AG04449 (cell line): ENCODE results near the gene SDK1.
"Not testable (repeated sequence)": the region's sequence is repeated elsewhere in the genome, so short reads cannot be mapped to it uniquely, and the experiment has no call there.

ENCODE experiments used
- CTCF ChIA-PET: fragments of 350-600 bp; formaldehyde crosslinking; extraction: SDS; loops from one replicate; lab custom pipeline; 2021; ENCODE audit warnings: antibody characterized with exemption; lab: Yijun Ruan, JAX
- POLR2A ChIA-PET: fragments of 400-600, 350-600 bp; formaldehyde crosslinking; extraction: SDS; loops from one replicate; lab custom pipeline; 2020; ENCODE audit warnings: antibody characterized with exemption, inconsistent platforms; lab: Yijun Ruan, JAX
- DNase-seq: peaks from one replicate; pipeline ENCODE4 v3.0.0-alpha.2; 2010; ENCODE audit warnings: low read depth, low spot score
- H3K4me3 ChIP-seq: 2 replicates; pipeline ENCODE4 v1.5.1; 2011; ENCODE audit warnings: low read depth, mild to moderate bottlenecking, control low read depth, low read length
- CTCF ChIP-seq: IDR thresholded peaks from one replicate; pipeline ENCODE4 v1.5.1; 2011; ENCODE audit warnings: mild to moderate bottlenecking, moderate library complexity, low read length, control low read depth, inconsistent platforms; ENCODE audit not compliant: insufficient read depth; ENCODE audit errors: missing control alignments

Gene SDK1

DNA sequence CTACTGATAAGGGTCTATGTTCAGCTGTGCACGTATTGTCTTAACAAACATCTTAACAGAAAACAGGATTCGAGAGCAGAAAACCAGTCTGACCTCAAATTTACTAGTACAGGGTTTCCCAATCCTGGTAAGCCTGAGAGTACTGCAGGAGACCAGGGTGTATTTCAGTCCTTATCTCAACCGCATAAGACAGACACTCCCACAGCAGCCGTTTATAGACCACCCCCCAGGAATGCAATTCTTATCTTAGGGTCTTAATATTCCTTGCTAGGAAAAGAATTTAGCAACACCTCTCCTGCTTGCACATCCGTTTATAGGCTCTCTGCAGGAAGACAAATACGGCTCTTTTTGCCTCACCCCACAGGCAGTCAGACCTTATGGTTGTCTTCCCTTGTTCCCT, 277.3 kb downstream of the SDK1 start:
- TF ChIP-seq CTCF: no peak
- CTCF ChIA-PET: no interaction called here
- H3K4me3 ChIP-seq: no peak overlapping the region
- POLR2A ChIA-PET: no interaction called here
- DNase-seq: no peak

DNA sequence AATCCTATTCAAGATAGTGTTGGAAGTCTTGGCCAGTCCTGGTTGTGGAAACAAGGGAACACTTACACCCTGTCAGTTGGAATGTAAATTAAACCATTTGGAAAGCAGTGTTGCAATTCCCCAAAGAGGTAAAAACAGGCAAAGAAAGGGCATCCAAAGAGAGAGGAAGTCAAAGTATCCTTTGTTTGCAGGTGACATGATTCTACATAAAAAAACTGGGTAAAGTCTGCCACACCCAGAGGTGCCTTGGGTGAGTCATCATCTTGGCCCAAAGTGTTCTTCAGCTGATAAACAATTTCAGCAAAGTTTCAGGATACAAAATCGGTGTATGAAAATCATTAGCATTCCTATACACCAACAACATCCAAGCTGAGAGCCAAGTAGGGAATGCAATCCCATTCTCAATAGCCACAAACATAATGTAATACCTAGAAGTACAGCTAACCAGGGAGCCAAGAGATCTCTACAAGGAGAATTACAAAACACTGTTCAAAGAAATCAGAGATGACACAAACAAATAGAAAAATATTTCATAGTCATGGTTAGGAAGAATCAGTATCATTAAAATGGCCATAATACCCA, 278.7 kb downstream of the SDK1 start:
- H3K4me3 ChIP-seq: no peak overlapping the region
- no peak for TF ChIP-seq CTCF
- DNase-seq: no peak
- POLR2A ChIA-PET: no interaction called here
- CTCF ChIA-PET: no interaction called here

- DNase-seq, H3K4me3 ChIP-seq, CTCF ChIA-PET, POLR2A ChIA-PET: not testable (repeated sequence)
Observed at GRCh38 chr7:3582145-3582544, 281.1 kb downstream of the SDK1 start.

GRCh38 chr7:3585826-3586225, 284.8 kb downstream of the SDK1 start:
- CTCF ChIA-PET: no interaction called here
- no peak for TF ChIP-seq CTCF
- POLR2A ChIA-PET: no interaction called here
- no peak overlapping the region for H3K4me3 ChIP-seq
- no peak for DNase-seq

DNA sequence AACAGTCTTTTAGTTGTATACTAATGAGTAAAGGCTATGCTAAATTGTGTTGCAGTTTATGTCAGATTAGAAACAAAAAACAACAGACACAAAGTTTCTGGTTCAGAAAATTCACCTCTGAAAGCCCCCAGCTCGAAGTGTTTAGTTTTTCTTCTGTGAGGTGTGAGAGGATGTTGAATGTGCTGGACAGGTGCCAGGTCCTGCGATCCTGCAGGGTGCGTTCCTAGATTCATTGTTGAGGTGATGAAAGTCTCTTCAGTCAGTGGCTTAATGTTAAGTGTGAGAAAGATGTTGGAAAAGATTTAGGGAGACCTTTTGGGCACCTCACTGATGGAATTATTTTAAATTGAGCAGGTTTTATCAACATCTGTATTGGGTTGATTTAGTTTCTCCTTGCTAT, 287.3 kb downstream of the SDK1 start:
- no peak overlapping the region for H3K4me3 ChIP-seq
- no peak for TF ChIP-seq CTCF
- ChIA-PET POLR2A (no interaction called here), CTCF (no interaction called here)
- no peak for DNase-seq

DNA sequence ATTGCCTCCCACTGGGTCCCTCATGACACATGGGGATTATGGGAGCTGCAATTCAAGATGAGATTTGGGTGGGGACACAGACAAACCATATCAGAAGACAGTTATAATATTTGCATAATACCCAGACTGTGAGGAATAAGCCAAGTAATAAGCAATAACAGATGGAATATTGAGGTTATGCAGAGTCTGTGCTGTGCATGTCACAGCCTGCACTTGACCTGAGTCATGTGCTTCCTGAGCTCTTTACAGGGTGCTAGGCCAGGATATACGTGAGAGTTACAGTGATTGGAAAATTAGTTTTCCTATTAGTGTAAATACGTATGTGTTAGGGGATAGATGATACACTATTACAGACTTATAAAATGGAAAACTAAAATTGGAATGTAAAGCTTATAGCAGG, 288.7 kb downstream of the SDK1 start:
- H3K4me3 ChIP-seq: no peak overlapping the region
- ChIA-PET CTCF (no interaction called here), POLR2A (no interaction called here)
- no peak for TF ChIP-seq CTCF
- DNase-seq: no peak

- POLR2A ChIA-PET: no interaction called here
Observed at GRCh38 chr7:3591219-3591618, 290.2 kb downstream of the SDK1 start.

More at GRCh38 chr7:3591219-3591618, 290.2 kb downstream of the SDK1 start:
- H3K4me3 ChIP-seq: no peak overlapping the region
- DNase-seq: no peak
- CTCF ChIA-PET: no interaction called here
- no peak for TF ChIP-seq CTCF
